IPS-15b (cell line): Measurements from ENCODE around the gene ATIC.
"Not testable (repeated sequence)": the region's sequence is repeated elsewhere in the genome, so short reads cannot be mapped to it uniquely, and the experiment has no call there.

Experiments used
- H3K27me3 ChIP-seq: one replicate; pipeline ENCODE4 v1.6.1; 2013; ENCODE audit warnings: low read length; ENCODE audit not compliant: control insufficient read depth, insufficient read depth
- H3K36me3 ChIP-seq: one replicate; pipeline ENCODE4 v1.6.1; 2013; ENCODE audit warnings: low read length; ENCODE audit not compliant: control insufficient read depth, insufficient read depth
- H3K4me1 ChIP-seq: one replicate; pipeline ENCODE4 v1.6.1; 2013; ENCODE audit warnings: mild to moderate bottlenecking, low read length; ENCODE audit not compliant: control insufficient read depth, insufficient read depth
- H3K4me3 ChIP-seq: one replicate; pipeline ENCODE4 v1.5.1; 2013; ENCODE audit warnings: low read depth, low read length
- H3K9ac ChIP-seq: one replicate; pipeline ENCODE4 v1.6.1; 2013; ENCODE audit warnings: low read depth, mild to moderate bottlenecking, low read length
- H3K9me3 ChIP-seq: one replicate; pipeline ENCODE4 v1.6.1; 2013; ENCODE audit warnings: mild to moderate bottlenecking, low read length; ENCODE audit not compliant: control insufficient read depth, insufficient read depth

Gene ATIC

GRCh38 chr2:215356334-215356947 is 44.6 kb downstream of the ATIC start:
- H3K4me3 ChIP-seq = no peak overlapping the region
- no peaks in the 10 kb centered on the region for H3K36me3 ChIP-seq

GRCh38 chr2:215356948-215357461 is 45.1 kb downstream of the ATIC start:
- Histone ChIP-seq H3K36me3 (no peaks in the 10 kb centered on the region), H3K27me3 (no peaks in the 10 kb centered on the region), H3K4me3 (no peak overlapping the region), H3K9me3 (no peaks in the 10 kb centered on the region), H3K4me1 (no peaks in the 10 kb centered on the region), H3K9ac (no peak overlapping the region)

More at GRCh38 chr2:215356334-215356947, 44.6 kb downstream of the ATIC start:
- H3K4me1 ChIP-seq = no peaks in the 10 kb centered on the region
- H3K27me3 ChIP-seq = no peaks in the 10 kb centered on the region
- H3K9me3 ChIP-seq = no peaks in the 10 kb centered on the region
- H3K9ac ChIP-seq = no peak overlapping the region

GRCh38 chr2:215357660-215358059 is 45.8 kb downstream of the ATIC start:
- Histone ChIP-seq H3K4me1 (no peaks in the 10 kb centered on the region), H3K9ac (no peak overlapping the region), H3K9me3 (no peaks in the 10 kb centered on the region), H3K36me3 (peaks cover 3% of the 10 kb centered on the region), H3K4me3 (no peak overlapping the region), H3K27me3 (no peaks in the 10 kb centered on the region)

- H3K4me1 ChIP-seq = no peaks in the 10 kb centered on the region
- no peak overlapping the region for H3K9ac ChIP-seq
- H3K36me3 ChIP-seq = peaks cover 9% of the 10 kb centered on the region
- H3K27me3 ChIP-seq = no peaks in the 10 kb centered on the region
- H3K4me3 ChIP-seq = no peak overlapping the region
- no peaks in the 10 kb centered on the region for H3K9me3 ChIP-seq
Measured at GRCh38 chr2:215358312-215358845, 46.5 kb downstream of the ATIC start.

- Histone ChIP-seq H3K36me3 (peaks cover 9% of the 10 kb centered on the region), H3K4me3 (no peak overlapping the region), H3K9ac (no peak overlapping the region)
Measured at GRCh38 chr2:215358891-215359575, 47.2 kb downstream of the ATIC start.

GRCh38 chr2:215359576-215359922 is 47.7 kb downstream of the ATIC start:
- Histone ChIP-seq H3K36me3 (peaks cover 13% of the 10 kb centered on the region), H3K27me3 (no peaks in the 10 kb centered on the region)

More at GRCh38 chr2:215358891-215359575, 47.2 kb downstream of the ATIC start:
- Histone ChIP-seq H3K4me1 (no peaks in the 10 kb centered on the region), H3K9me3 (no peaks in the 10 kb centered on the region), H3K27me3 (no peaks in the 10 kb centered on the region)

GRCh38 chr2:215360059-215360458 is 48.2 kb downstream of the ATIC start:
- not testable (repeated sequence) for H3K9me3 ChIP-seq, H3K27me3 ChIP-seq, H3K9ac ChIP-seq, H3K4me1 ChIP-seq, H3K4me3 ChIP-seq
- peaks cover 16% of the 10 kb centered on the region for H3K36me3 ChIP-seq

More at GRCh38 chr2:215359576-215359922, 47.7 kb downstream of the ATIC start:
- Histone ChIP-seq H3K4me1 (no peaks in the 10 kb centered on the region), H3K9ac (no peak overlapping the region), H3K4me3 (no peak overlapping the region), H3K9me3 (no peaks in the 10 kb centered on the region)

- Histone ChIP-seq H3K9ac (no peak overlapping the region), H3K27me3 (no peaks in the 10 kb centered on the region), H3K9me3 (no peaks in the 10 kb centered on the region), H3K4me1 (no peaks in the 10 kb centered on the region), H3K36me3 (peaks cover 21% of the 10 kb centered on the region), H3K4me3 (no peak overlapping the region)
Measured at GRCh38 chr2:215360596-215360995, 48.7 kb downstream of the ATIC start.

- H3K4me3 ChIP-seq = no peak overlapping the region
- H3K27me3 ChIP-seq = no peaks in the 10 kb centered on the region
- peaks cover 21% of the 10 kb centered on the region for H3K36me3 ChIP-seq
- H3K4me1 ChIP-seq = no peaks in the 10 kb centered on the region
- H3K9ac ChIP-seq = no peak overlapping the region
- H3K9me3 ChIP-seq = no peaks in the 10 kb centered on the region
Measured at GRCh38 chr2:215361211-215361875, 49.5 kb downstream of the ATIC start.

GRCh38 chr2:215361876-215362561 is 50.2 kb downstream of the ATIC start:
- H3K9me3 ChIP-seq = no peaks in the 10 kb centered on the region
- no peaks in the 10 kb centered on the region for H3K4me1 ChIP-seq

GRCh38 chr2:215362562-215362904 is 50.7 kb downstream of the ATIC start:
- H3K9ac ChIP-seq = no peak overlapping the region
- no peaks in the 10 kb centered on the region for H3K27me3 ChIP-seq
- H3K4me3 ChIP-seq = no peak overlapping the region
- peaks cover 21% of the 10 kb centered on the region for H3K36me3 ChIP-seq
- no peaks in the 10 kb centered on the region for H3K4me1 ChIP-seq
- no peaks in the 10 kb centered on the region for H3K9me3 ChIP-seq

More at GRCh38 chr2:215361876-215362561, 50.2 kb downstream of the ATIC start:
- Histone ChIP-seq H3K36me3 (peaks cover 21% of the 10 kb centered on the region), H3K27me3 (no peaks in the 10 kb centered on the region), H3K4me3 (no peak overlapping the region), H3K9ac (no peak overlapping the region)
